Measurements from ENCODE around the gene ALPK1.

ALPK1 gene

DNA sequence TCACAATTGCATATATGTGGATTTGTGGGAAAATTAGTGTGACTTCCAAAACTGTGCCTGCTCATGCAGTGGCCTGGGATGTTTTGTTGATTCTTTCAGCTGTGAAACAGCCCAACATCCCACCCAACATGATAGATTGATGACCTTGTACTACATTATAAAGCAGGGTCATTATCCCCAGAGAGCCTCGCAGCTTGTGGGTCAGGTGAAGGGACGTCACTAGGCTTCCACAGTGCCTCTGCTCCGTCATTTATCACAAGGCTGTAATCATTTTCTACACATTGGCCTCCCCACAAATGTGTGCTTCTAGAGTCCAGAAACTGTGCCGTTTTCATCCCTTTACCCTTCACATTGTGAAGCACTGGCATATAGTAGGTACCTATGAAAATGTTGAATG is 31.6 kb downstream of the ALPK1 start:
- DNase-seq, result no peak

DNA sequence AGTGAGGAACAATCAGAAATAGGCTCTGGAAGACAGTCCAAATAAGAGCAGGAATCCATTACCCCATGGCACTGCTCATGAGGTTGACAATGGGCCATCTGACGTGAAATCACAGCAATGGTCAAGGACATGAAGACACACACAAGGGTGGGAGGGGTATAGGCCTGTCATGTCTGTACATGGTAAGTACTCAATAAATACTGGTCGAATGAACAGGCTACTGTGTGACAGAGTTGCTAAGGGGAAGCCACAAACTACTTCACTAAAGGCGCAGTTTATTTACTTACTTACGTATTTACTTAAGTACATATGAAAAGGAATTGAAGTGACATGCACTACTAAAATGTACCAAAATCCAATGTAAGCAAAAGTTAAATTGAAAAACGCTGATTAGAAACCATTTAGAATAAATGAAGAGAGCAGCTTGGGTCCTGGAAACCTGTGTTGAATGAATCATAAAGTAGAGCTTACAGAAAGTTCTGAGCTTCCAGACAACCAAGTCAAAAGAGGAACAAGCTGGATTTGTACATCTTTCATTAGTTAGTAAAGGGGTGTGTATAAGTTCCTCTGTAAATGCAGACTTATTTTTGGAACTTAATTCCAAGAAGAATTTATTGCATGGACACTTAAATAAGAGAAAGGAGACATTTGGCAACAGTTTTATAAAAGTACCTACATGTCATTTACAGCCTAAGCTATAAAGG is 32.7 kb downstream of the ALPK1 start:
- DNase-seq, result no peak

GRCh38 chr4:112330921-112331320 is 33.8 kb downstream of the ALPK1 start:
- no peak for DNase-seq

DNA sequence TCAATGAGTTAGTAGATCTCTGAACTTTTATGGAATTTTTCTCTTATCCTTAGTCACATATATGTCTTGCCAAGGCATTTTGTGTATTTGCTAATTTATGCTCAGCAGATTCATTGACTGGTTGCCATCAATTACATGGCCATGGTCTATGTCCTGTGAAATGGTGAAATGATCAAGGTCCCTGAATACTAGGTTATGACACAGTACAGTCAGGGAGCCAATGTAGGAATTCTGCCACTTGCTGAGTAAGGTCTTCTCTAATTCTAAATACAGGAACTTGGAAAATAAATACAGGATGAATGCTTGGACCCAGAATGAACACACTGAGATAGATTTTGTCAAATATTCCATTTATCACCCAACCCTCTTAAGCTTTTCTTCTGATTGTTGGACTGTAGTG is 35.2 kb downstream of the ALPK1 start:
- DNase-seq, result no peak

DNA sequence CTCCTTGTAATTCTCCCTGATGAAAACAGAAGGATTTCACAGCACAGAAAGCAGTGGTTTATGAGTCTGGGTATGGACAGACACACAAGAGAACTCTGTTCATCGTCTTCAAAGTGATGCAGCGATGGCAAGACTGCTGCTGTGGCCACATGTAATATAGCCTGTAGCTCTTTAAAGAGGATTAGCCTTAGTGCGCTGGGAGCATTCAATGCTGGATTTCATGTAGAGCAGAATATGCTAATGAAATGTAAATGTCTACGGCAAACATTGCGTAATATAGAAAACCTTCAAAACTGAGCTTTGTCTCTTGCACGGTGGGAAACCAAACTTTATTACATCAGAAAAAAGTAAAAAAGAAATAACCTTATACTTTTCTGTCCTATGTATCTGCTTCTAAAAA is 42.9 kb downstream of the ALPK1 start:
- no peak for DNase-seq

DNA sequence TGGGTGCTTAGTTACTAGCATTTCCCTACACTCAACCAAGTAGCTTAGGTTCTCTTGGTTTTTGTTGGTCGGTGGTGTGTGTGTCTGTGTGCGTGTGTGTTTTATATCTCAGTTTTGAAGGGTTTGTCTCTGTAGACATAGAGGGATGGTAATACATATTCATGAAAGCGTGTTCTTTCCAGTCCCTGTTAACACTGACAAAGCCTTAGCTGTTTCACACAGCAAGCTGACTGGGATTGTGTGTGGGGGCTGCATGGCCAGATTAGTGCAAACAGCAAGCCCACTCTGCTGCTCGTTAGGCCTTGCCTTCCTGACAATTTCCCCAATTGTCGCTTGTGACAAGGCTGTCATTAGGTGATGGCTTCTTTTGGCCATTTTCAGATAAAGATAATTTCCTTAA is 43.9 kb downstream of the ALPK1 start:
- DNase-seq, result no peak

DNA sequence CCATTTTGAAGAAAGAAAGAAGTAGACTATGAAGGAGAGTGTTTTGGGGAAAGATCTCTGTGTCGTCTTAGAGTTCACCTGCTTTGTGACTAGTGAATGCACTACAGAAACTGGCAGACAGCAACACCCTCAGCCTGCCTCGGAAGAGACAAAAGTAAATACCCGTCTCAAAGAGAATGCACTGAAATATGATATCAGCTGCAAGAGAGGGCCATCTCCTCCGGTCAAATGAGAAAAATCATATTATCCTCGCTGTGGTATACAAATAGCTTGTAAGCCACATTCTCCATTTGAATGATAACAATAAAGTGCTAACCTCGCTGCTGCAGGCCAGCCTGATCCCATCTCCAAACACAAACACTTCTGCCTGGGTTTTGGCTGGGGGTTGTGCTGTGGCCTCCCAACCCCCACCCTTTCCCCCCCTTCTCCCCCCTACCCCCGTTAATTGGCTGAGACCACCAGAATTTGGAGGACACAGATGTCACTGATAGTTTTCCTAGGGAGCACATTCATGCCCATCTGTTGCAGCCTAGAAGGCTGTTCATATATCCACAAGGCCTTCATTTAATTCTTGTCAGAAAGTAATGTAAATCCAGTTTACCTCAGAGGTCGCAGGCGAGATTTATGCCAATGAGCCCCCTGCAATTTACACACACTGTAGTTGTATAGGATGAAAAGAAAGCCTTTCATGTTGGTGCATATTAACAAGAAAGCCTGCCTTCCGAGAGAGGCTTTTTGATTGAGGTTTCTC is 46.3 kb downstream of the ALPK1 start:
- DNase-seq, result no peak

- no peak for DNase-seq
These were observed 51.5 kb downstream of the ALPK1 start for GRCh38 chr4:112348488-112349158.

DNA sequence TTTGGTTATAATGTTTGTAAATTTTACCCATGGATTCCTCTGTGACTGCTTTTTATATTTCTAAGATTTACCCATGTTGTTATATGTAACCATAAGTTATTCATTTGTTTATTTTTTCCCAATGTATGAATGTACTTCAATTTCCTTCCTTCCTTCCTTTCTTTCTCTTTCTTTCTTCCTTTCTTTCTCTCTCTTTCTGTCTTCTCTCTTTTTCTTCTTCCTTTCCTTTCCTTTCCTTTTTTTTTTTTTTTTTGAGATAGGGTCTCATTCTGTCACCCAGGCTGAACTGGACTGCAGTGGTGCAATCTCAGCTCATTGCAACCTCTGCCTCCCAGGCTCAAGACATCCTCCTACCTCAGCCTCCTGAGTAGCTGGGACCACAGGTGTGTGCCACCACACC is 55.6 kb downstream of the ALPK1 start:
- no peak for DNase-seq

DNA sequence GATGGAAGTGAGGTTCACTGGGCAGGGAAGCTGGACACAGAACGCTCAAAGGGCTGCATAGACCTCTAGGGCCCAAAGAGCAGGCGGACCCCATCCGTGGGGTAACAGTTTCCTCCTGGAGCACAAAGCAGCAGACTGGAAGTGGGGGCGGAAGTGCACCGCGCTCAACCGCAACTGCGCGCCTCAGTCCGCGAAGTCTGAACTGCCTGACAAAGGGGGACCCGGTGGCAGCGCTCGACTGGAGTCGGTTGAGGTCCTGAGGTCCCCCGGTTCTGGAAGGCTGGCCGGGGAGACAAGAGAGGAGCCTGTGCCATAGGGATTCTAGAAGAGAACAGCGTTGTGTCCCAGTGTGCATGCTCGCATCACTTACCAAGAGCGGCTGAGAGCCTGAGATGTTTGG is 58.5 kb downstream of the ALPK1 start:
- no peak for DNase-seq

- DNase-seq, result no peak
These were observed 60.3 kb downstream of the ALPK1 start for GRCh38 chr4:112357453-112357852.

DNA sequence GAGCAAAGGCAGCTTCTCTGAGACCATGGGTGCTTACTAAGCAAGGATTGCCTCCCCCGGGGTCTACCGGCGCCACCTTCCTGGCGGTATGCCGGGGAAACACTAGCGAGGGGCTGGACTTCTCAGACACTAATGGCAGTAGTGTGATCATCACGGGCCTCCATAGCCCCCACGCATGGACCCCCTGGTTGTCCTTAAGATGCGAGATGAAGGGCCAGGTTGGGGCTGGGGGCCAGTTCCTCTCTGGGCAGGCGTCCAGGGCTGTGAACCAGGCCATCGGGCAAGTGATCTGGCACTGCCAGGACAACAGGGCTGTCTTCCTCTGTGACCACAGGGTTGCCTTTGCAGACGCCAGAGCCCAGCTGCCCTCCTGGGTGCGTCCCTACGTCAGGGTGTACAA is 60.7 kb downstream of the ALPK1 start:
- no peak for DNase-seq

GRCh38 chr4:112358415-112358814 is 61.2 kb downstream of the ALPK1 start:
- DNase-seq, result no peak

- no peak for DNase-seq
These were observed 62.0 kb downstream of the ALPK1 start for GRCh38 chr4:112358952-112359749.

GRCh38 chr4:112361181-112361791 is 64.1 kb downstream of the ALPK1 start:
- no peak for DNase-seq

DNA sequence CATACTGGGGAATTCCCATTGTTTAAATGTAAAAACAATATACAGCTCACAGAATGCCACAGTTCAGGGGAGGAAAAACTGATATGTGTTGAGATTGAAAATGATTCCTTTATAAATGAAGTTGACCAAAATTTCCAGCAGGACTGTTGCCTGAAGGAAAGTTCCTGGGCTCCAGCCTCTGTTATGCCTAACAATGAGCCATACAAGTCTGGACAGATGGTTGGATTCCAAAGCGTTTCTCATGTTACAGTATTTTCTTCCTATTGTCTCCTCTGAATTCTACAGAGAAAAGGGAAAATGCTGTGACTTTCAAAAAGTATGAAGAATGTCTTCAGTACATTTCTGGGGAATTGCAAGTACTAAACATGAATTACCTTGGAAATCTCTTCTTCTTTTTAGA is 73.3 kb downstream of the ALPK1 start:
- DNase-seq, result no peak

DNA sequence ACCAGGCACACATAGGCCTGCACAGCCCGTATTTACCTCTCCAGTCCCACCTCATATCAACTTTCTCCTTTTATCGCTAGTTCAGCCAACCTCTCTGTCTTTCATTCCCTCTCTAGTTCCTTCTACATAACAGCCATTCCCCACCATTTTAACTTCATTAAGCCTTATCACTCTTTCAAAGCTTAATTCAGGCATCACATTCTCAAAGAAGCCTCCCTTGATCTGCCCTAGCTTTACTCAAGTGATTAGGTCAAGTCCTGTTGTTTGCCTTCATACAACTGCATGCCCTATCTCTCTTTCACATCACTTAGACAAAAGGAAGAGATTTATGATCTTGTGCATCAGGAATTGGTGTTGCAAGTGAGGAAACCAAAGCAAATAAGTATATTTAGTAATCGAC is 74.2 kb downstream of the ALPK1 start:
- no peak for DNase-seq

GRCh38 chr4:112374850-112375249 is 77.7 kb downstream of the ALPK1 start:
- DNase-seq, result no peak

- no peak for DNase-seq
These were observed 80.0 kb downstream of the ALPK1 start for GRCh38 chr4:112377171-112377570.

DNA sequence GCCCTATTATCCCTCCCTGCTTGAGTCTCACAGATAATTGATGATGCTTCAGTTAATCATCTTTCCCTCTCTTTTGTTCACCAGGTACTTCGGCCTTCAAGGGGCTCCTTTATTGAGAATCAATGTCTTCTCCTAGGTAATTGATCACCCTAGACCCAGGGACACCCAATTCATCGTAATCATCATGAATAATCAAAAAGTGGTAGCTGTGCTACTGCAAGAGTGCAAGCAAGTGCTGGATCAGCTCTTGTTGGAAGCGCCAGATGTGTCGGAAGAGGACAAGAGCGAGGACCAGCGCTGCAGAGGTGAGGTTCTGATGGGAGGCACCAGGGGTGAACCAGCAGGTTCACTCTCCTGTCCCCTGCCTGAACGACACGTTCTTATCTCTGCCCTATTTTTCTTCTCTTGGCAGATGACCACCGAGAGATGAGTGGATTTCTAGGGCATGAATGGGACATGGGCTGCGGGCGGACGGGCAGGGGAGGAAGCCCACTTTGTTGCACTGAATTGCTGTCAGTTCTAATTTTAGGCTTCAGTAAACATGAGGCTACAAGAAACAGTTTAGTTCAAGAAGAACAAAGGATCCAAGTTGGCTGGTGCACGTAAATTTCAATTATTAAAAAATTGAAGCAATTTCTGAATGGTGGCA is 80.5 kb downstream of the ALPK1 start:
- no peak for DNase-seq

- no peak for DNase-seq
These were observed 81.1 kb downstream of the ALPK1 start for GRCh38 chr4:112378243-112378620.

DNA sequence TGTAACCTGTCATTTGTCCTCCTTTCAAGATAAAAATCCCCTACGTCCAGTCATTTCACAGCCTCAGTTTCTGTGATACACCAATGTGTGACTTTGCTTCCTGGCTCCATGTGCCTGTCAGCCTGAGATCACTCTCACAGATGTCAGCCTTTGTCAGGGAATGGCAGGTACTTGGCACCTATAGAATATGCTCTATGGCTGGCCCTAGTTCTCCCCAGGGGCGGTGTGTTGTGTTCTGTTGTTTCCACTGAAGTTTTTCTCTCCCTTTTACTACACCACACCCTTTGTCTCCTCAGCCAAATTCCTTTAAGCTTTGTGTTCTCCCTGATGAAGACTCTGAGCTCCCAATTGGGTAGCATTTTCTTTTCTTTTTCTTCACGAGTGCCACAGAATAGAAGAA is 81.7 kb downstream of the ALPK1 start:
- no peak for DNase-seq

All from stimulated activated CD4-positive, alpha-beta T cell treated with anti-CD3 and anti-CD28 coated beads, Interleukin-12 subunit alpha, Interleukin-12 subunit beta, amount 100 ng/mL, for 4 hours (primary cell).